Caco-2 (cell line): ENCODE measurements around the gene HERC5. TPM values are rescaled to one million over a fixed set of nuclear protein-coding genes. Genes with fewer than 3 reads are reported as not detected.
"Not testable (repeated sequence)": the region's sequence is repeated elsewhere in the genome, so short reads cannot be mapped to it uniquely, and the experiment has no call there.

ENCODE experiments used
- BruUV-seq: library from RNA; stranded (reverse); fragments of 400-500 nt; replicated peaks from 2 replicates; lab custom pipeline; 2021; lab: Mats Ljungman, UMichigan
- CTCF ChIA-PET: fragments of 300-600 bp; sonication (Branson Sonifier 250); formaldehyde crosslinking; loops from one replicate; lab custom pipeline; 2022; ENCODE audit warnings: antibody characterized with exemption; lab: Charles Lee
- POLR2A ChIA-PET: fragments of 300-600 bp; sonication (Branson Sonifier 250); formaldehyde crosslinking; loops from one replicate; lab custom pipeline; 2022; ENCODE audit warnings: antibody characterized with exemption; lab: Charles Lee
- DNase-seq, 2 experiments: peaks; one replicate each; pipeline versions ENCODE4 v3.0.0 to v3.0.0-alpha.2; 2020 to 2022
- H3K27me3 ChIP-seq: replicated peaks from 2 replicates; pipeline ENCODE4 v1.6.0; 2011; ENCODE audit warnings: low read length; ENCODE audit not compliant: control insufficient read depth, insufficient read depth
- H3K36me3 ChIP-seq: 2 replicates; pipeline ENCODE4 v1.5.1; 2011; ENCODE audit warnings: low read length; ENCODE audit not compliant: control insufficient read depth, insufficient read depth
- H3K4me1 ChIP-seq: fragments of 250-450 bp; sonication (Bioruptor Pico); 2 replicates; pipeline ENCODE4 v1.5.1; 2020; ENCODE audit warnings: mild to moderate bottlenecking
- H3K4me3 ChIP-seq: 2 replicates; pipeline ENCODE4 v1.5.1; 2011; ENCODE audit warnings: low read depth, mild to moderate bottlenecking, control low read depth, low read length
- H3K9me3 ChIP-seq: fragments of 250-450 bp; sonication (Bioruptor Pico); 2 replicates; pipeline ENCODE4 v1.5.1; 2020; ENCODE audit warnings: mild to moderate bottlenecking, moderate library complexity
- H3K27ac Mint-ChIP-seq: one replicate; pipeline ENCODE4 v1.8.0; 2022; ENCODE audit warnings: mixed read lengths; ENCODE audit not compliant: unreplicated experiment
- H3K27me3 Mint-ChIP-seq: one replicate; pipeline ENCODE4 v1.8.0; 2022; ENCODE audit warnings: mixed read lengths; ENCODE audit not compliant: insufficient read depth, unreplicated experiment
- H3K36me3 Mint-ChIP-seq: one replicate; pipeline ENCODE4 v1.8.0; 2022; ENCODE audit warnings: mild to moderate bottlenecking, mixed read lengths; ENCODE audit not compliant: insufficient read depth, unreplicated experiment
- H3K4me1 Mint-ChIP-seq: one replicate; pipeline ENCODE4 v1.8.0; 2022; ENCODE audit warnings: low read depth, mixed read lengths; ENCODE audit not compliant: unreplicated experiment
- H3K4me3 Mint-ChIP-seq: one replicate; pipeline ENCODE4 v1.8.0; 2022; ENCODE audit warnings: mild to moderate bottlenecking, moderate library complexity, mixed read lengths; ENCODE audit not compliant: unreplicated experiment
- H3K9me3 Mint-ChIP-seq: one replicate; pipeline ENCODE4 v1.8.0; 2022; ENCODE audit warnings: mixed read lengths; ENCODE audit not compliant: unreplicated experiment
- CTCF ChIP-seq, 2 experiments: fragments of 200-600 bp in 1 of 2; IDR thresholded peaks; 1 replicate in 1 of 2; 2 replicates in 1 of 2; pipeline versions ENCODE4 v1.5.1 to v1.8.0; 2011 to 2022; ENCODE audit warnings: antibody characterized with exemption in 1 of 2, control low read depth in 1 of 2, inconsistent platforms in 1 of 2, low read depth in 1 of 2, low read length in 1 of 2, mild to moderate bottlenecking in 1 of 2, moderate library complexity in 1 of 2; ENCODE audit not compliant: insufficient read depth in 1 of 2, severe bottlenecking in 1 of 2, unreplicated experiment in 1 of 2
- intact Hi-C: fragments of 100-400 bp; cut with micrococcal nuclease; formaldehyde crosslinking; loops from one replicate; pipeline ENCODE4 v1.10.0; 2022; ENCODE audit not compliant: unreplicated experiment
- total RNA-seq: library from RNA; stranded (reverse); gene quantifications from 2 replicates; pipeline ENCODE4 v1.2.3, GENCODE V29; 2022

Gene HERC5
- total RNA-seq, 1 experiment from 2014 or later, result 5.6 TPM

DNA sequence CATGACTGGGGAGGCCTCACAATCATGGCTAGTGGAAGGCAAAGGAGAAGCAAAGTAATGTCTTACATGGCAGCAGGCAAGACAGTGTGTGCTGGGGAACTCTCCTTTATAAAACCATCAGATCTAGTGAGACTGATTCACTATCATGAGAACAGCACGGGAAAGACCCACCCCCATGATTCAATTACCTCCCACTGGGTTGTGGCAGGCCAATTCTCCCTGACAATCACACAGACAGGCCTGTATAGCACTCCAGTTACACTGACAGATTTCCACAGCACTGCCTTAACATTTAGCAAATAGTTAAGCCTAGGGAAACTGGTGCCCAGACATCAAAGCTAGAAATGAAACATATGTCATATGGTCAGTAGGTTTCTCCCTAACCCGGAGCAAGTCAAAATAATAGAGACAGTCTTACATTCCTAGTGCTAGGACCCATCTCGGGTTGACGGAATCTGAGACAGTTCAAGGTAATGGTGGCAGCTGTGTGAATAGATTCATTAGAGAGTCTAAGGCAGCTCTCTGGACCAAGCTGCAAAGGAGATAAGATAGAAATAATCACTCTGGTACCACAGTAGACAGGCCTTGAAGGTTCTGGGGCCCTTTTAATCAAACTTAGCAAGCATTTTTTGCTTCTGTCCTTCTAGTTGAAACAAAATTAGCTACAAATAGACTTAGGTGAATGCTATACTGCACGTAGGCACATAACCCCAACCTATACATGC, 9.4 kb upstream of the HERC5 start:
- TF ChIP-seq CTCF (IDR thresholded peaks at IDR 0.05; ENCODE audit: insufficient read depth in 1 of 2, low read depth in 1 of 2, low read length in 1 of 2, severe bottlenecking in 1 of 2, unreplicated experiment in 1 of 2), result no peak
- no peaks in the 10 kb centered on the region for H3K36me3 ChIP-seq
- H3K4me3 Mint-ChIP-seq, result no peak overlapping the region
- no TSS peak for BruUV-seq
- no peaks in the 10 kb centered on the region for H3K36me3 Mint-ChIP-seq
- H3K4me1 ChIP-seq, result no peaks in the 10 kb centered on the region
- H3K9me3 ChIP-seq, result no peaks in the 10 kb centered on the region
- no peaks in the 10 kb centered on the region for H3K27me3 ChIP-seq
- no peak overlapping the region for H3K4me3 ChIP-seq
- no peaks in the 10 kb centered on the region for H3K4me1 Mint-ChIP-seq
- H3K27ac Mint-ChIP-seq, result no peak overlapping the region
- no peaks in the 10 kb centered on the region for H3K27me3 Mint-ChIP-seq
- ChIA-PET CTCF (no interaction called here), POLR2A (no interaction called here)
- intact Hi-C loops, result no loop called here
- no peaks in the 10 kb centered on the region for H3K9me3 Mint-ChIP-seq
- DNase-seq, result no peak

- H3K4me1 Mint-ChIP-seq, intact Hi-C loops, BruUV-seq, H3K27me3 ChIP-seq, CTCF ChIA-PET, H3K36me3 Mint-ChIP-seq, DNase-seq, H3K36me3 ChIP-seq, H3K4me3 ChIP-seq, POLR2A ChIA-PET, H3K9me3 Mint-ChIP-seq, H3K4me1 ChIP-seq, H3K9me3 ChIP-seq, H3K27ac Mint-ChIP-seq, H3K27me3 Mint-ChIP-seq, H3K4me3 Mint-ChIP-seq: not testable (repeated sequence)
Measured at GRCh38 chr4:88448211-88448765, 8.6 kb upstream of the HERC5 start.

DNA sequence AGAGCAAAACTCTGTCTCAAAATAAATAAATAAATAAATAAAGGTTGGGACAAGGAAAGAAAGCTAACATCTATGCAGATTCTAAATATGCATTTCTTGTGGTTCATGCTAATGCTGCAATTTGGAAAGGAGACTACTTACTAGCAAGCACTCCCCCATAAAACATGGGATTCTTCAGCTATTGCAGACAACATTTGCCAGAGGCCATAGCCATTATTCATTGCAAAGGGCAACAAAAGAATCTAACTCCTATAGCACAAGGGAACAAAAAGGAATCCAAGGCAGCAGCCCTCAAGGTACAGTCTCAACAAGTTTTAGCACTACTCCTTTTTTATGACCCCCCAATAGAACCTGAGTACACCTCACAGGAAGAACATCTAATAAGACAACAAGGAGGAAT, 8.0 kb upstream of the HERC5 start:
- Mint-ChIP-seq H3K27me3 (no peaks in the 10 kb centered on the region), H3K9me3 (peaks cover 8% of the 10 kb centered on the region), H3K27ac (no peak overlapping the region), H3K36me3 (no peaks in the 10 kb centered on the region), H3K4me1 (no peaks in the 10 kb centered on the region), H3K4me3 (no peak overlapping the region)
- H3K4me1 ChIP-seq, result no peaks in the 10 kb centered on the region
- no TSS peak for BruUV-seq
- no peak for DNase-seq
- intact Hi-C loops, result no loop called here
- H3K4me3 ChIP-seq, result no peak overlapping the region
- no peaks in the 10 kb centered on the region for H3K36me3 ChIP-seq
- no peak for TF ChIP-seq CTCF (IDR thresholded peaks at IDR 0.05; ENCODE audit: insufficient read depth in 1 of 2, low read depth in 1 of 2, low read length in 1 of 2, severe bottlenecking in 1 of 2, unreplicated experiment in 1 of 2)
- H3K9me3 ChIP-seq, result no peaks in the 10 kb centered on the region
- ChIA-PET POLR2A (no interaction called here), CTCF (no interaction called here)
- H3K27me3 ChIP-seq, result no peaks in the 10 kb centered on the region
